SU-DHL-6 (cell line): Measurements from ENCODE around the gene APC2.
"Not testable (repeated sequence)": the region's sequence is repeated elsewhere in the genome, so short reads cannot be mapped to it uniquely, and the experiment has no call there.

ENCODE experiments used
- H2AFZ ChIP-seq: fragments of 200-600 bp; sonication (generic); 2 replicates; pipeline ENCODE4 v1.6.1; 2014; ENCODE audit warnings: low read depth, mild to moderate bottlenecking, moderate library complexity, mixed read lengths, antibody characterized with exemption, low read length; ENCODE audit not compliant: severe bottlenecking
- H3F3A ChIP-seq: fragments of 200-600 bp; shearing (Covaris generic); 2 replicates; pipeline ENCODE4 v1.6.0; 2016; ENCODE audit warnings: antibody characterized with exemption, mild to moderate bottlenecking; ENCODE audit not compliant: insufficient read depth
- H3K27ac ChIP-seq: fragments of 200-600 bp; sonication (generic); 2 replicates; pipeline ENCODE4 v1.5.1; 2016; ENCODE audit warnings: low read depth, mild to moderate bottlenecking, low read length, moderate library complexity, mixed read lengths
- H3K27me3 ChIP-seq: fragments of 200-600 bp; sonication (generic), shearing (Covaris generic); 2 replicates; pipeline ENCODE4 v1.6.0; 2014; ENCODE audit warnings: mild to moderate bottlenecking, low read length
- H3K36me3 ChIP-seq: fragments of 200-600 bp; sonication (generic); 2 replicates; pipeline ENCODE4 v1.6.1; 2014; ENCODE audit warnings: mild to moderate bottlenecking, low read length, mixed read lengths
- H3K4me2 ChIP-seq: fragments of 300-600, 200-600 bp; shearing (Covaris generic), sonication (generic); 2 replicates; pipeline ENCODE4 v1.6.0; 2014; ENCODE audit warnings: low read length, low read depth, mild to moderate bottlenecking; ENCODE audit not compliant: poor library complexity, severe bottlenecking
- H3K4me3 ChIP-seq: fragments of 200-600 bp; sonication (generic); 2 replicates; pipeline ENCODE4 v1.5.1; 2014; ENCODE audit warnings: antibody characterized with exemption, low read length, mild to moderate bottlenecking, mixed read lengths; ENCODE audit not compliant: insufficient read depth, poor library complexity, severe bottlenecking
- H3K79me2 ChIP-seq: fragments of 200-600 bp; sonication (generic); 2 replicates; pipeline ENCODE4 v1.6.1; 2014; ENCODE audit warnings: mild to moderate bottlenecking, low read length, moderate library complexity; ENCODE audit not compliant: insufficient read depth
- H3K9ac ChIP-seq: fragments of 200-600 bp; sonication (generic); 2 replicates; pipeline ENCODE4 v1.7.0; 2014; ENCODE audit warnings: mild to moderate bottlenecking, low read length
- H3K9me2 ChIP-seq: fragments of 200-600 bp; sonication (generic); replicated peaks from 2 replicates; pipeline ENCODE4 v1.6.1; 2014; ENCODE audit warnings: low read length; ENCODE audit not compliant: insufficient read depth
- H3K9me3 ChIP-seq: fragments of 200-600 bp; sonication (generic); 2 replicates; pipeline ENCODE4 v1.6.1; 2014; ENCODE audit warnings: low read length, mixed read lengths; ENCODE audit not compliant: insufficient read depth
- H4K20me1 ChIP-seq: fragments of 200-600 bp; sonication (generic); 2 replicates; pipeline ENCODE4 v1.6.1; 2014; ENCODE audit warnings: low read depth, mild to moderate bottlenecking, antibody characterized with exemption, low read length, moderate library complexity, mixed read lengths
- CTCF ChIP-seq: fragments of 200-600 bp; sonication (generic); IDR thresholded peaks from one replicate; pipeline ENCODE4 v1.5.1; 2017; ENCODE audit warnings: antibody characterized with exemption, mild to moderate bottlenecking, low read length, moderate library complexity; ENCODE audit not compliant: insufficient read depth, poor library complexity, severe bottlenecking
- EZH2phosphoT487 ChIP-seq: fragments of 200-600 bp; sonication (generic), shearing (Covaris generic); conservative IDR thresholded peaks from 2 replicates; pipeline ENCODE4 v1.6.1; 2018; ENCODE audit warnings: mild to moderate bottlenecking, antibody characterized with exemption, low read length, moderate library complexity, mixed read lengths

APC2 gene

DNA sequence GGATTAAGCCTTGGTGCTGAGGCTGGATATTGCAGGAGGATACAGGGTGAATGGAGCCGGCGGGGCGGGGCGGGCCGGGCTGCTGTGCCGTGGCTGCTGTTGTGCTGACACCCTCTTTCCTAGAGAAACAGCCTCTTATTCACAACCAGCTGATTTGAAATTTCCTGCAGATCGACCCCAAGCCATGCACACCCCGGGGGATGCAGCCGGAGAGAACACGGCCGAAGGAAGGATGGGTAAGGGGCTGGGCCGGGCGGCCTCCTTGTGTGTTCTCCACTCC, 31.5 kb upstream of the APC2 start:
- TF ChIP-seq EZH2phosphoT487 (no peak), CTCF (no peak)
- H4K20me1 ChIP-seq = peaks cover 22% of the 10 kb centered on the region; the same call in 1 of the 2 replicates
- no peak overlapping the region for H3K9ac ChIP-seq
- H3K27ac ChIP-seq = no peak overlapping the region
- no peak overlapping the region for H3K4me3 ChIP-seq
- H3F3A ChIP-seq = no peaks in the 10 kb centered on the region
- H3K9me2 ChIP-seq = no peaks in the 10 kb centered on the region
- H3K79me2 ChIP-seq = peaks cover 60% of the 10 kb centered on the region
- no peak overlapping the region for H2AFZ ChIP-seq
- no peaks in the 10 kb centered on the region for H3K27me3 ChIP-seq
- no peak overlapping the region for H3K4me2 ChIP-seq
- no peaks in the 10 kb centered on the region for H3K9me3 ChIP-seq
- 0 out of 2 replicates have a peak, but pooled peaks cover 8% of the 10 kb centered on the region for H3K36me3 ChIP-seq

- TF ChIP-seq CTCF (no peak), EZH2phosphoT487 (no peak)
- H4K20me1 ChIP-seq = peaks cover 21% of the 10 kb centered on the region; the same call in 1 of the 2 replicates
- H3K4me2 ChIP-seq = no peak overlapping the region
- H3K27ac ChIP-seq = no peak overlapping the region
- no peak overlapping the region for H3K9ac ChIP-seq
- H3K79me2 ChIP-seq = peaks cover 58% of the 10 kb centered on the region
- 0 out of 2 replicates have a peak, but pooled peaks cover 6% of the 10 kb centered on the region for H3K36me3 ChIP-seq
- no peak overlapping the region for H2AFZ ChIP-seq
- no peaks in the 10 kb centered on the region for H3F3A ChIP-seq
- H3K9me2 ChIP-seq = no peaks in the 10 kb centered on the region
- H3K4me3 ChIP-seq = no peak overlapping the region
- no peaks in the 10 kb centered on the region for H3K9me3 ChIP-seq
- H3K27me3 ChIP-seq = no peaks in the 10 kb centered on the region
Measured at GRCh38 chr19:1418951-1419738, 30.8 kb upstream of the APC2 start.

- H3K9ac ChIP-seq, H3K4me2 ChIP-seq, H3K9me3 ChIP-seq, H3K27ac ChIP-seq, H3F3A ChIP-seq, H3K4me3 ChIP-seq, H3K27me3 ChIP-seq, H3K36me3 ChIP-seq, H2AFZ ChIP-seq, H3K9me2 ChIP-seq: not testable (repeated sequence)
- H3K79me2 ChIP-seq = peaks cover 48% of the 10 kb centered on the region
- peaks cover 17% of the 10 kb centered on the region; the same call in 1 of the 2 replicates for H4K20me1 ChIP-seq
Measured at GRCh38 chr19:1420085-1420484, 29.8 kb upstream of the APC2 start.

GRCh38 chr19:1420590-1420989, 29.3 kb upstream of the APC2 start:
- Histone ChIP-seq H3K9me2 (no peaks in the 10 kb centered on the region), H3K9me3 (no peaks in the 10 kb centered on the region), H3K4me2 (no peak overlapping the region), H4K20me1 (peaks cover 14% of the 10 kb centered on the region; the same call in 1 of the 2 replicates), H3F3A (no peaks in the 10 kb centered on the region), H3K36me3 (0 out of 2 replicates have a peak, but pooled peaks cover 6% of the 10 kb centered on the region), H3K79me2 (peaks cover 43% of the 10 kb centered on the region), H3K9ac (no peak overlapping the region), H3K27ac (no peak overlapping the region), H2AFZ (no peak overlapping the region), H3K4me3 (no peak overlapping the region), H3K27me3 (no peaks in the 10 kb centered on the region)
- TF ChIP-seq EZH2phosphoT487 (no peak), CTCF (no peak)
